GOT3 (cell line): ENCODE measurements around the gene RMI1.
"Not testable (repeated sequence)": the region's sequence is repeated elsewhere in the genome, so short reads cannot be mapped to it uniquely, and the experiment has no call there.

Experiments
- DNase-seq: peaks from one replicate; lab custom pipeline; 2025; ENCODE audit warnings: mixed read lengths; lab: John Stamatoyannopoulos, UW

Gene RMI1

GRCh38 chr9:84007662-84008061, 27.1 kb downstream of the RMI1 start:
- DNase-seq = no peak

- DNase-seq = no peak
These were observed 43.5 kb downstream of the RMI1 start for GRCh38 chr9:84024041-84024575.

- no peak for DNase-seq
These were observed 46.6 kb downstream of the RMI1 start for GRCh38 chr9:84027201-84027600.

GRCh38 chr9:84031534-84031933, 50.9 kb downstream of the RMI1 start:
- DNase-seq = no peak

GRCh38 chr9:84041857-84042256, 61.3 kb downstream of the RMI1 start:
- not testable (repeated sequence) for DNase-seq

GRCh38 chr9:84045481-84046097, 65.0 kb downstream of the RMI1 start:
- no peak for DNase-seq
